Fibroblast of skin of right quadriceps (primary cell): Measurements from ENCODE around the gene ABCB6.

Experiments used
- DNase-seq: peaks from one replicate; pipeline ENCODE4 v3.0.0-alpha.2; 2013

ABCB6 gene

DNA sequence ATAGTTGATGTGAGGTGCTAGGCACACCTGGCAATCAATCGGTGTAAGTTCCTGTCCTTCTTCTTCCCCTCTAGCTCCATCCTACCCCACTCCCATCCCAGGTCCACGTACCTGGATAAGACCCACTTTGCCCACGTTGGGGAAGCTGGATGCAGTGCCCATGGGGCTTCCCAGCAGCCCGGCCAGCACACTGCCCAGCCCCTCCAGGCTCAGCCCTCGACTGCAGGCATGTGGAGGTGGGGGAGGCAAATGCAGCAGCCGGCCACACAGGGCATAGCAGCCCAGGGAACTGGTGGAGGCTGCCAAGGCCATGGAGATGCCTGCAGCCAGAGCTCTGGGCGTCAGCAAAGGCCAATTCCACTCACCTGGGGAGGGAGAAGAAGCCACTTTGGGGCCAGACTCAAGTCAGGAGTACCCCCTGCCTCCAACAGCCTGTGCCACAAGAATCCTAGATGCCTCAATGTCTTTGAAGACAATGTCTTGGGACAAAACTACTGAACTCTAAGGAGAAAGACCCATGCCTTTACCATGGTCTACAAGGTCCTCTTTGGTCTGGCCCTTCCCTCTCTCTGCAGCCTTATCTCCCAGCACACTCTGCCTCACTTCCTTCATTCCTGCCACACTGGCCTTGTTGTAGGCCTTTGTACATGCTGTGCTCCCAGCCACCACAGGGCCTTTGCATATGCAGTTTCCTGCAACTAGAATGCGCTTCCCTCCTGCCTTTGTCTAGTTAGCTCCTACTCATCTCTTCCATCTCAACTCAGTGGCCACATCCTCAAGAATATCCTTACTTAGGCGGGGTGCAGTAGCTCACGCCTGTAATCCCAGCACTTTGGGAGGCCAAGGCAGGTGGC lies 53.5 kb downstream of the ABCB6 start:
- DNase-seq, result no peak

- no peak for DNase-seq
Measured at GRCh38 chr2:219163156-219163555, 55.6 kb downstream of the ABCB6 start.

- no peak for DNase-seq
Measured at GRCh38 chr2:219161097-219161496, 57.7 kb downstream of the ABCB6 start.

DNA sequence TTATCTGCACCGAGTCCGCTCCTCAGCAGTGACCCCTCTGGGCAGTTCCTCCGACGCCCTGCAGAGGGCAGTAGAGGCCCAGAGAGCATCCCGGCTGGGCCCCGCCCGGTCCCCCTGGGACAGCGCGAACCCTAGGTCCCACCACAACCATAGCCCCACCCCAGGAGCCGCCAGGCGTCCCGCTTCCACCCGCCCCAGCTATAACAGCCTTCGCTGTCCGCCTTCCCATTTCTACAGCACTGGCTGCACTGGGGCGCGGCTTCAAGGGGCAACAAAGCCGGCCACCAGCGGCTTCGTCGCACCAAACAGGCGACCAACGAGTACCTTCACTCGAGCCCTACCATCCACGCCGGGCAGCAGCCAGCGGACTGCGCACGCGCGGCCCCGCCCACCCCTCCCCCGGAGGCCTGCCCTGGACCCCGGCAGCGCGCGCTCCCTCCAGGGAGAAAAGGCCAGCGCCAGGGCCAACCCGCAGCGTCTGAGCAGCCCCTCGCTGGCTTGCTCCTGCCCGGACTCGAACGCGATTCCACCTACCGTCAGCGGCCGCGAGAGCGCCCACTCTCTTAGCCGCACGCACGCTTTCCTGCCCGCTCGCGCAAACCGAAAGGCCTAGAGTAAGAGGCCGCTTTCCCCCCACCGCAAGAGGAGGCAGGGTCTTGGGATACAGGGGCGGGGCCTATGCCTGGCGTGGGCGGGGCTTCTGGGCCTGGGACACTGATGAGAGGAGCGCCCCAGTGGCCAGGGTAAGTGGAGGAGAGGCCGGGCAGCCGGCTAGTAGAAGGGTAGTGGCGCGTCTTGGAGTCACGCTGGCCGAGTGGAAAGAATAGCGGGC lies 58.4 kb downstream of the ABCB6 start, which contains the start of gene NHEJ1:
NHEJ1 (minus strand) TSS at position 630 of the 832 bp plus-strand sequence. CDS start 2,453 bp downstream, outside the sequence.
- peak; percentile 93 for DNase-seq
